HG02973 (cell line): ENCODE results near the gene ANKRD2.

Source experiments
- ATAC-seq: cut with Tn5 transposase; IDR thresholded peaks from one replicate; pipeline ENCODE4 v1.9.1; 2021; ENCODE audit warnings: moderate library complexity; ENCODE audit not compliant: unreplicated experiment

Gene ANKRD2

GRCh38 chr10:97590748-97591495 is 18.3 kb downstream of the ANKRD2 start:
- no peak for ATAC-seq

- no peak for ATAC-seq
Observed at GRCh38 chr10:97593421-97593820, 20.8 kb downstream of the ANKRD2 start.

DNA sequence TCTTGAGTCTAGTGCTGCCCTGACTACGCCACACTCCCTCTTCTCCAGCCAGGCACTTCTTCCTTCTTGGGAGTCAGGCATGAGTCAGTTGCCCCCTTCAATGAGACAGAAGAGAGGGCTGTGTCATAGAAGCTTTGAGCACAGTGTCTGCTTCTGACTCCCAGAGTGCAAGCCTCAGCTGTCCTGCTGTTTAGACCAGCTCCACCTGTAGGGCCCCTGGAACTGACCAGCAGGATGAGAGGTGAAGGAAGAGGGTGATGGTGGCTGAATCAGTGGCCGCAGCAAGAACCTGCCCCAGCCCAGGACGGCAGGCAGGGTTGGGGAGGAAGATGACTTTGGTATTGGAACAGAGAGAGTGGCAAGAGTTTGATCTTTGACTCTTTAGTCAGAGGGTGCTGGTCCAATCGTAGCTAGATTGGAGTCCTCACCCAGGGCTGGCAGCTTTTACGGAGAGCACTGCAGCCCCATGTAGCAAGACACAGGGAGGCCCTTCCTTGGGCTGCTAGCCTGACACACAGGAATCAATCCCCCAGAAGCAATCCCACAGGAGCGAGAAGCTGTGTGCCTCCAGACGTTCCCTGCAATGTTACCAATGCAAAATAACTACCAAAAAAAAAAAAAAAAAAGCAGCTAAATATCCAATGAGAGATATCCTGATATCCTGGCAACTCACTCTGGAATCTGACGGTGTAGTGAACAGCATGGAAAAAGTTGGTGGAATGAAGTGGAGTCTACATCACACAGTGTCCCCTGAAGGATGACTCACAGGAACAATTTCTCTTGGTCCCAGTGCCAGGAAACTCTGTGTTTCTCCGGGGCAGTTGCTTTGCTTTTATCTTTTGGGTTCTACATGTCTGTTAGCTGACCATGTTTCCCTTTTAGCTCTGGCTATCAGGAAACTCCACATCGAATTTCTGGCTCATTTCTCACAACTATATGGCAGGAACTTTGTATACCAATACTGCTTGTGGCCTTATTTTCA is 23.8 kb downstream of the ANKRD2 start:
- ATAC-seq: no peak

DNA sequence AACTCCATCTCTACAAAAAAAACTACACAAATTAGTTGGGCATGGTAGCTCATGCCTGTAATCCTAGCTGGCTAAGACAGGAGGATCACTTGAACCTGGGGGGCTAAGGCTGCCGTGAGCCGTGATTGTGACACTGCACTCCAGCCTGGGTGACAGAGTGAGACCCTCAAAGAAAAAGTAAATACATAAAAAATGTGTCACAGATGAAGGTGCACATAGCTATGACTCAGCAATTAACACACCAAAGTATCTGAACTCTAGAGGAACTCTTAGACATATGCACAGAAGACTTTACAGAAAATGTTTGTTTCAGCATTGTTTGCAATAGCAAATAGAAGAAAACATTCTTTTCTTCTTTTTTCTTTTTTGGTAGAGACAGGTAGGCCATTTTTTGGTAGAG is 25.2 kb downstream of the ANKRD2 start:
- no peak for ATAC-seq

DNA sequence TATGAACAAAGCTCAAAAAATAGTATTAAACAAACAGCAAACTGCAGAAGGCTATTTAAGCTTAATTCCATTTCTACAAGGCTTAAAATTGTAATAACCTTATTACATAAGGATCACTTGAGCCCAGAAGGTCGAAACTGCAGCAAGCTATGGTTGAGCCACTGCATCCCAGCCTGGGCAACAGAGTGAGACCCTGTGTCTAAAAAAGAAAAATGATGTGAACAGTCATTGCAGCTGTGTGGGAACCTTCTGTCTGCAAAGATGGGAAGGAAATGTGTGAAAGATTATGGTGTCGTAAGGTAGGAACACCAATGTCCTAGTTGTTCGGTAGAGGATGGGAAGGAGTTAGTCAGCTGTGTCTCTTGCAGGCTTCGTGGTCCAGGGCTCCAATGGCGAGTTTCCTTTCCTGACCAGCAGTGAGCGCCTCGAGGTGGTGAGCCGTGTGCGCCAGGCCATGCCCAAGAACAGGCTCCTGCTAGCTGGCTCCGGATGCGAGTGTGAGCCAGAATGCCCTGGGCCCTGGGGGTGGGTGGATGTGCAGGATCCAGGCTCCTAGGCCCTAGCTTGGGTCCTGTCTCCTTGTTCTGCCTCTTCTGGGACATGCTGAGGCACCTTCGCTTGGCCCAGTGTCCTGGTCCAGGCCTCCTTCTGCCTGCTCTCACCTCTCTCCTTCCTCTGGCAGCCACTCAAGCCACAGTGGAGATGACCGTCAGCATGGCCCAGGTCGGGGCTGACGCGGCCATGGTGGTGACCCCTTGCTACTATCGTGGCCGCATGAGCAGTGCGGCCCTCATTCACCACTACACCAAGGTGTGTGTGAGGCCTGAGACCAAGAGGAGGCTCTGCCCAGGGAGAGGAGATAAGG is 26.1 kb downstream of the ANKRD2 start:
- ATAC-seq: no peak

GRCh38 chr10:97599272-97599619 is 26.7 kb downstream of the ANKRD2 start:
- no peak for ATAC-seq

GRCh38 chr10:97600616-97601015 is 28.0 kb downstream of the ANKRD2 start:
- no peak for ATAC-seq

GRCh38 chr10:97601268-97602215 is 29.0 kb downstream of the ANKRD2 start:
- ATAC-seq: no peak

- no peak for ATAC-seq
Observed at GRCh38 chr10:97607095-97607636, 34.6 kb downstream of the ANKRD2 start.

DNA sequence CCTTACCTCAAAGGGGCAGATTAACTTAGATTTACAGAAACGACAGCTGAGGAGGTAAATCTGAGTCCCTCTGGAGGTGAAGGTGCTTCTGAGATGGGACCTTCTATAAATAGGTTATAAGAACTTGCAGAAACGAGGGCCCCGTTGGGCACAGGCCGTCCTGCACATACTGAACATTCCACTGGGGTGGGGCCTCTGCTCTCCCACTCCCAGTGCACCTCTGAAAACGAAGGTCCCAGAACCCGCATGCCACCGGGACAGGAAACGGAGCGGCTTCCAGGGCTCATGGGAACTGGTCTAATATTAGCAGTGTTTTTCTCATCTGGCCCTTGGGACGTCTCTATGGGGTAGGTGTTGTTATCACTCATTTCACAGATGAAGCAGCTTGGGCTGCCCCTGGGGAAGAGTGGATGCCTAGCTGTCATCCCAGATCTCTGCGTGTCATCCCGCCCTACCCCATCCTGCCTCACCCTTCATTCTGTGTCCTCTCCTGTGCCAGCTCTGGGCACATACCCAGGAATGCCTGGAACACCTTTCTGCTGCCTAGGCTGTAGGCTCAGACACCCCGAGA is 36.5 kb downstream of the ANKRD2 start:
- ATAC-seq: no peak

DNA sequence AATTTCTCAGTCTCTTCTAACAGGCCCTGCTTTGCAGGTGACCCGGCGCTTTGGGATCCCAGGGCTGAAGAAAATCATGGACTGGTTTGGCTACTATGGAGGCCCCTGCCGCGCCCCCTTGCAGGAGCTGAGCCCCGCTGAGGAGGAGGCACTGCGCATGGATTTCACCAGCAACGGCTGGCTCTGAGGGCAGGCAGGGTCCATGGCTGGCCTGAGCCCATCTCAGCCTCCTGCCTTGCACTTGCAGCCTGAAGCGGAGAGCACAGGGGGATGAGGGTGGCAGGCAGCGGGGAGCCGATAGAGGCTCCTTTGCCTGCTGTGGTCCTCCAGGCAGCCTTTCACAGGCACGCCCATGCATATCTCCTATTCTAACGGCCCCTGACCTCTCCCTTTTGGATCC is 38.9 kb downstream of the ANKRD2 start:
- no peak for ATAC-seq

- ATAC-seq: no peak
Observed at GRCh38 chr10:97612386-97612785, 39.8 kb downstream of the ANKRD2 start.

- no peak for ATAC-seq
Observed at GRCh38 chr10:97618285-97618684, 45.7 kb downstream of the ANKRD2 start.

DNA sequence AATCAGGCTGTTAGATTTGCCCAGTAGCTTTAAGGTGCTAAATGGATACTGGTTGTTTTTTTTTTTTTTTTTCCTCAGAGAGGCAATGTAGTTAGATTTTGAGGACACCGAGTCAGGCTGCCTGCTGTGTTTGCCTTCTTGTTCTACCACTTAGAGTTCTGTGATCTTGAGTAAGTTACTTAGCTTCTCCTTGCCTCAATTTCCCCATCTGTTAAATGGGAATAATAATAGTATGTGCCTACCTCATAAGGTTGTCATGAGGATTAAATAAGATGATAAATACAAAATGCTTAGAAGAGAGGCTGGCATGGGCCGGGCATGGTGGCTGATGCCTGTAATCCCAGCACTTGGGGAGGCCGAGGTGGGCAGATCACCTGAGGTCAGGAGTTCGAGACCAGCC is 46.2 kb downstream of the ANKRD2 start:
- no peak for ATAC-seq

DNA sequence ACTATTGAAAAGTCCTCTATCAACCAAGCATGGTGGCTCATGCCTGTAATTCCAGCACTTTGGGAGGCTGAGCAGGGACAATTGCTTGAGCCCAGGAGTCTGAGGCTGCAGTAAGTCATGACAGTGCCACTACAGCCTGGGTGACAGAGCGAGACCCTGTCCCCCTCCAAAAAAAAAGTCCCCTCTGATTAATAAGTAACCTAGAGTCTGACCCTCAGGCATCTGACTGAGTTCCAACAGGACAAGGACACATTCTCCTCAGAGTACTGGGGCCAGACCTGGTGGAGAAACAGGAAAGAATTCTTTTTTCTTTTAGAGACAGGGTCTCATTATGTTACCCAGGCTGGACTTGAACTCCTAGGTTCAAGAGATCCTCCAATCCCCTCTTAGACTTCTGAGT is 50.7 kb downstream of the ANKRD2 start:
- no peak for ATAC-seq

GRCh38 chr10:97627731-97628130 is 55.2 kb downstream of the ANKRD2 start:
- no peak for ATAC-seq

DNA sequence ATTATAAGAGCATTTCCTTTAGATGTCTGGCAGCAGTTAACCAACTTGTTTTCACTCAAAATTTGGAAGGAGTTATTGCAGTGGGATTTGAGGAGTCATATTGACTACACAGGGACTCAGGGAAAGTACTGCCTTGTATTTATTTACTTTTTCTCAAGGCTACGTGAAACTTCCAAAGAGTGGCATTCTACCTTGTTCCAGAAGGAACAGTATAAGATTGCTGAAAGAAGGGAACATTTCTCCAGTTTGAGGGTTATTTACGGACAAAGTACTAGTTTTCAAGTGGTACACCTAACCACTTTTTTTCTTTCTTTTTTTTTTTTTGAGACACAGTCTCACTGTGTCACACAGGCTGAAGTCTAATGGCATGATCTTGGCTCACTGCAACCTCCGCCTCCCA is 55.6 kb downstream of the ANKRD2 start:
- no peak for ATAC-seq

DNA sequence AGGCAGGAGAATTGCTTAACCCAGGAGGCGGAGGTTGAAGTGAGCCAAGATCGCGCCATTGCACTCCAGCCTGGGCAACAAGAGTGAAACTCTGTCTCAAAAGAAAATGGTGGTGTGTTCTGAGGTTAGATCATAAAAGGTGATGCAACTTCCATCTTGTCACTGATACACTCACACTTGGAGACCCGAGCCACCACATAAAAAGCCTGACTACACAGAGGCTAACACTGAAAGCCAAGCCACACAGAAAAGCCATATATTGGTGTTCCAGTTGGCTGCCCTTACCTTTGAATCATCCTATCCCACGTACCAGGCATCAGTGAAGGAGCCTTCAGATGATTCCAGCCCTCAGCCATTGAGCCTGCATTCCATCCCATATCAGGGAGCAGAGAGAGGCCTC is 56.7 kb downstream of the ANKRD2 start:
- ATAC-seq: no peak

DNA sequence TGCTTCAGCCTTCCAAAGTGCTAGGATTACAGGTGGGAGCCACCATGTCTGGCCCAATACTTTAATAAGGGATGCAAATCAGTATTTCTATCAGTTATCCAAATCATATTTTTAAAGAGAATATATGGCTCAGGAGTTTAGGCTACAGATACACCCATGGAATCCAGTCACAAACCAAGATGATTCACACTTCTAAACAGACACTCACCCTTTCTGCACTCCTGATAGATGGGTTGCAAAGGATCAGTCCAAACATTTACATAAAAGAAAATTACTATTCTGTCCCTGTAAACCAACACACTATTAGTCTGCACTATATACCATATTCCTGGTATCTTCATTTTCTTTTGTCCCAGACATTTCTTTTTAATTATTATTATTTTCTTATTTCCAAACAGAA is 58.5 kb downstream of the ANKRD2 start:
- ATAC-seq: no peak
